ENCODE results near the gene KRTAP5-2.
A peak's percentile ranks its signal among the peaks of the same experiment; 100 is the strongest.

The KRTAP5-2 gene

GRCh38 chr11:1574933-1575242 is 23.2 kb downstream of the KRTAP5-2 start:
- no peak; the same call in none of the 2 replicates for TF ChIP-seq CTCF (conservative IDR thresholded peaks at IDR 0.05)
- peak overlapping the region; percentile 84 for H3K27ac ChIP-seq

GRCh38 chr11:1574238-1574932 is 23.7 kb downstream of the KRTAP5-2 start:
- TF ChIP-seq CTCF (conservative IDR thresholded peaks at IDR 0.05), result peak; percentile 97
- H3K27ac ChIP-seq, result peak overlapping the region; percentile 84

- peak overlapping the region; percentile 84 for H3K27ac ChIP-seq
- no peak for TF ChIP-seq CTCF (conservative IDR thresholded peaks at IDR 0.05)
Measured at GRCh38 chr11:1573903-1574237, 24.2 kb downstream of the KRTAP5-2 start.

- TF ChIP-seq CTCF (conservative IDR thresholded peaks at IDR 0.05), result no peak
- H3K27ac ChIP-seq, result peak overlapping the region; percentile 84
Measured at GRCh38 chr11:1573077-1573902, 24.8 kb downstream of the KRTAP5-2 start.

GRCh38 chr11:1572197-1573076 is 25.7 kb downstream of the KRTAP5-2 start, which contains the start of gene DUSP8:
Gene DUSP8 (minus strand): TSS chr11:1572271. CDS start chr11:1565826, 6,445 bp downstream.
- H3K27ac ChIP-seq, result peak within 1 kb of the TSS; percentile 84
- TF ChIP-seq CTCF (conservative IDR thresholded peaks at IDR 0.05), result no peak

GRCh38 chr11:1571760-1572196 is 26.3 kb downstream of the KRTAP5-2 start:
- no peak for TF ChIP-seq CTCF (conservative IDR thresholded peaks at IDR 0.05)
- peak overlapping the region; percentile 84 for H3K27ac ChIP-seq
